Body of pancreas (tissue), 4 donors: ENCODE results near the gene RBM24. TPM values are rescaled to one million over a fixed set of nuclear protein-coding genes. Genes with fewer than 3 reads are reported as not detected.

Source experiments
- ATAC-seq: fragments of 150-250 bp; one replicate; pipeline ENCODE4 v1.9.1; 2016
- DNase-seq, 4 donors: peaks; one replicate each; pipeline ENCODE4 v3.0.0-alpha.2; 2019
- H3K27ac ChIP-seq, 4 donors: fragments of 200-600 bp; sonication (generic); 1 replicate in 3 of 4; 2 replicates in 1 of 4; pipeline versions ENCODE4 v1.5.1 to v1.6.1; 2016 to 2019; ENCODE audit warnings: mild to moderate bottlenecking in 1 of 4, mixed read lengths in 1 of 4, moderate library complexity in 1 of 4
- H3K27me3 ChIP-seq, 2 donors: fragments of 200-600 bp; sonication (generic); one replicate each; pipeline ENCODE4 v1.6.0; 2016; ENCODE audit warnings: mild to moderate bottlenecking in 1 of 2
- H3K36me3 ChIP-seq, 2 donors: fragments of 200-600 bp; sonication (generic); replicated peaks in 1 of 2; 2 replicates each; pipeline ENCODE4 v1.5.1; 2016; ENCODE audit warnings: low read depth in 2 of 2; ENCODE audit not compliant: insufficient read depth in 1 of 2
- H3K4me1 ChIP-seq: fragments of 200-600 bp; sonication (generic); one replicate; pipeline ENCODE4 v1.6.0; 2016
- H3K4me3 ChIP-seq, 2 donors: fragments of 200-600 bp; sonication (generic); 1 replicate in 1 of 2; 2 replicates in 1 of 2; pipeline ENCODE4 v1.5.1; 2016 to 2019
- H3K9me3 ChIP-seq, 3 donors: fragments of 200-600 bp; sonication (generic); 1 replicate in 2 of 3; 2 replicates in 1 of 3; pipeline ENCODE4 v1.5.1; 2016
- POLR2A ChIP-seq, 3 donors: fragments of 450-650 bp; IDR thresholded peaks; one replicate each; pipeline ENCODE4 v1.6.1; 2016; ENCODE audit warnings: antibody characterized with exemption in 3 of 3, mild to moderate bottlenecking in 2 of 3
- WGBS, 2 donors: methylation state at CpG; one replicate each; pipeline ENCODE4 v1.1.5; 2017; 5-methylcytosine and 5-hydroxymethylcytosine counted together
- intact Hi-C: fragments of 100-400 bp; cut with DNase I; formaldehyde crosslinking; loops from one replicate; pipeline ENCODE4 v1.15.1; 2023
- total RNA-seq, 2 donors: library from RNA; depleted of rRNA; stranded (reverse); fragments of >200 nt; gene quantifications; one replicate each; pipeline ENCODE4 v1.1.0, GENCODE V29; 2016
- TF ChIP-seq, protein P1 (sequence below), 7 experiments: fragments of 450-650 bp in 4 of 7; fragments of 200-600 bp in 3 of 7; sonication (generic) in 3 of 7; IDR thresholded peaks; one replicate each; pipeline ENCODE4 v1.5.1; 2016 to 2019; ENCODE audit warnings: antibody characterized with exemption in 7 of 7

The RBM24 gene
- total RNA-seq = 1 to 10 TPM in 1 of 2 donors, not detected in 1; 2.3 TPM

DNA sequence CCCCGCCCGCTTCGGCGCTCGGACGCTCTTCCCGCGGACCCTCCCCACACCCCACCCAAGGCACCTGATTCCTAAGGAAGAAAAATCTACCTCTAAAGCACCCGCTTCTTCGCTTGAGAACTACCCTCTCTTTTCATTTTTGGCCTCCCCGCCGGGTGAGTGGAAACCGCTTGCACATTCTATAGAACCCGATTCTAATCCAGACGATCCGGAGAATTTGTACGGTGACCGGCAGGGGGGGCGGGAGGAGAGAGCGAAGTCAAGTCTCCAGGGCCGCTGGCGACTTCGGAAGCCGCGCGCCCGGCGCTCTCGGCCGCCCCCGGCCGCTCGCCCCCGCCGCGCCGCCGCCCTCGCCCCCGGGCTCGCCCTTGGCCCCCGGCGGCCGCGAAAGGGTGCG is at the start of gene RBM24:
Gene RBM24, plus strand, starts transcription at position 262 of the 397 bp plus-strand sequence. CDS start 221 bp downstream, outside the sequence.
- WGBS, 2 donors = 1% methylated on average over 21 to 32 of the region's 46 CpGs
- Histone ChIP-seq H3K9me3 (no peaks in the 10 kb centered on the region), H3K36me3 (no peaks in the 10 kb centered on the region), H3K4me1 (peaks cover 6% of the 10 kb centered on the region), H3K27ac (no peak within 1 kb of the TSS), H3K27me3 (no peaks in the 10 kb centered on the region), H3K4me3 (peak within 1 kb of the TSS in 1 of 2 donors; percentile 42)
- no peak for TF ChIP-seq POLR2A (IDR thresholded peaks at IDR 0.05)
- TF ChIP-seq, protein P1, sequence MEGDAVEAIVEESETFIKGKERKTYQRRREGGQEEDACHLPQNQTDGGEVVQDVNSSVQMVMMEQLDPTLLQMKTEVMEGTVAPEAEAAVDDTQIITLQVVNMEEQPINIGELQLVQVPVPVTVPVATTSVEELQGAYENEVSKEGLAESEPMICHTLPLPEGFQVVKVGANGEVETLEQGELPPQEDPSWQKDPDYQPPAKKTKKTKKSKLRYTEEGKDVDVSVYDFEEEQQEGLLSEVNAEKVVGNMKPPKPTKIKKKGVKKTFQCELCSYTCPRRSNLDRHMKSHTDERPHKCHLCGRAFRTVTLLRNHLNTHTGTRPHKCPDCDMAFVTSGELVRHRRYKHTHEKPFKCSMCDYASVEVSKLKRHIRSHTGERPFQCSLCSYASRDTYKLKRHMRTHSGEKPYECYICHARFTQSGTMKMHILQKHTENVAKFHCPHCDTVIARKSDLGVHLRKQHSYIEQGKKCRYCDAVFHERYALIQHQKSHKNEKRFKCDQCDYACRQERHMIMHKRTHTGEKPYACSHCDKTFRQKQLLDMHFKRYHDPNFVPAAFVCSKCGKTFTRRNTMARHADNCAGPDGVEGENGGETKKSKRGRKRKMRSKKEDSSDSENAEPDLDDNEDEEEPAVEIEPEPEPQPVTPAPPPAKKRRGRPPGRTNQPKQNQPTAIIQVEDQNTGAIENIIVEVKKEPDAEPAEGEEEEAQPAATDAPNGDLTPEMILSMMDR (IDR thresholded peaks at IDR 0.05) = peak in 4 of 7 experiments; percentile 21 to 53 (median 42)
- ATAC-seq (peak; percentile 76), DNase-seq (peak; percentile 64 to 73 (median 70))
- intact Hi-C loops = no loop called here

DNA sequence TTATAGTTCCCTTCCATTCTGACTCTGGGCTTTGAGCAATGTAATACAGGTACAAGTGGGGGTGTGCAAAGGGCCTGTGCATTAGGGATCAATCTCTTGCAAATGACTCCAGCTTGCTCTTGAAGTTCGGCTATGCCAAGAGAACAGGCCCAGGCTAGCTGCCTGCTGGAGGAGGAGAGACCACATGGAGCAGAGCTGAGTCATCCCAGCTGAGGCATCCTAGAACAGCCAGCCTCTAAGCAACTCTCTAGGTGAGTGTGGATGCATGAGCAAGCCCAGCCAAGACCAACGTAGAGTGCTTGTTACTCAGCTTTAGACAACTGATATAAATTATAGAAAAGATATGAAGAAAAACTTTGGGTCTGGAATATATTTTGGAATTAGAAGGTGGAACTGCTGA is 47.6 kb upstream of the RBM24 start:
- TF ChIP-seq, protein P1 (IDR thresholded peaks at IDR 0.05) = no peak
- no peak for TF ChIP-seq POLR2A (IDR thresholded peaks at IDR 0.05)
- ATAC-seq (no peak), DNase-seq (no peak)
- Histone ChIP-seq H3K9me3 (no peaks in the 10 kb centered on the region), H3K4me1 (no peaks in the 10 kb centered on the region), H3K36me3 (no peaks in the 10 kb centered on the region), H3K4me3 (no peak overlapping the region), H3K27me3 (no peaks in the 10 kb centered on the region), H3K27ac (no peak overlapping the region)
- WGBS, 2 donors = 70 to 76% methylated on average over 2 of the region's 2 CpGs
- intact Hi-C loops = no loop called here

DNA sequence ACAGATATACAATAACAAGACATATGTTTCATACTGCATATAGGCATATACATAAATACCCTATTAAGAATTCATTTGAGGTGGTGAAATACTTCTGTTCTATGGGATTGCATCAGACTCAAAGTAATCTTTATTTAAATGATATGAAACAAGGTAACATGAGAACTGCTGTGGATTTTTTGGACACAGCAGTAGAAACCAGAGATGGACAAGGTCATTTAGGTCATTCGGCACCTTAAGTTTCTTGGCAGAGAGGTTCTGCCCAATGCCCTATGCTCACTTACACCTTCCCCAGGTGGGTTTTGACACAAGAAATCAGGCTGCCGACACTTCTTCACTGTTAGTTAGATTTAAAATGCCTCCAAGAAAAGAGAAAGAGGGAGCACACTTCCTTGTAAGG is 43.9 kb upstream of the RBM24 start:
- Histone ChIP-seq H3K27me3 (no peaks in the 10 kb centered on the region), H3K36me3 (no peaks in the 10 kb centered on the region), H3K4me3 (no peak overlapping the region), H3K27ac (no peak overlapping the region), H3K9me3 (peaks cover 0 to 4% (median 0%) of the 10 kb centered on the region in 3 donors), H3K4me1 (no peaks in the 10 kb centered on the region)
- 66 to 82% methylated on average over 2 of the region's 2 CpGs for WGBS, 2 donors
- intact Hi-C loops = no loop called here
- ATAC-seq = no peak
- TF ChIP-seq POLR2A (IDR thresholded peaks at IDR 0.05) = no peak
- TF ChIP-seq, protein P1 (IDR thresholded peaks at IDR 0.05) = no peak
- no peak for DNase-seq

DNA sequence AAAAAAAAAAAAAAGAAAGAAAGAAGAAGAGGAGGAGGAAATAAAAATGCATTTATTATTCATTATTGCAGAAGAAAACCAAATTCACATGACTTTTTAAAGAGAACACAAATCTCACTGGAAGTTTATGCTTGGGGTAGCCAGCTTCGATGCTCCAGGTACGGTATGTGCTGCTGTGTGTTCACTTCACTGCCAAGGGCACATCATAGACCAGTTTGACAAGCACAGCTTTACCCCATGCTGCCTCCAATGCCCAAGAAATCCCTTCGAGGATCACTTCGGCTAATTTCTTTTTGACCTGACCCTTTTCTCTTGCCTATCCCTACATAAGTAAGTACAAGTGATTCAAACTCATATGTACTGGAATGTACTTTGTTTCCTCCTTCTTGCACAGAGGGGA is 41.9 kb upstream of the RBM24 start:
- ATAC-seq = no peak
- Histone ChIP-seq H3K27ac (no peak overlapping the region), H3K4me1 (no peaks in the 10 kb centered on the region), H3K4me3 (no peak overlapping the region), H3K9me3 (peaks cover 0 to 4% (median 0%) of the 10 kb centered on the region in 3 donors), H3K36me3 (no peaks in the 10 kb centered on the region), H3K27me3 (no peaks in the 10 kb centered on the region)
- TF ChIP-seq POLR2A (IDR thresholded peaks at IDR 0.05) = no peak
- TF ChIP-seq, protein P1 (IDR thresholded peaks at IDR 0.05) = no peak
- 78 to 87% methylated on average over 4 of the region's 4 CpGs for WGBS, 2 donors
- DNase-seq = no peak
- intact Hi-C loops = no loop called here

DNA sequence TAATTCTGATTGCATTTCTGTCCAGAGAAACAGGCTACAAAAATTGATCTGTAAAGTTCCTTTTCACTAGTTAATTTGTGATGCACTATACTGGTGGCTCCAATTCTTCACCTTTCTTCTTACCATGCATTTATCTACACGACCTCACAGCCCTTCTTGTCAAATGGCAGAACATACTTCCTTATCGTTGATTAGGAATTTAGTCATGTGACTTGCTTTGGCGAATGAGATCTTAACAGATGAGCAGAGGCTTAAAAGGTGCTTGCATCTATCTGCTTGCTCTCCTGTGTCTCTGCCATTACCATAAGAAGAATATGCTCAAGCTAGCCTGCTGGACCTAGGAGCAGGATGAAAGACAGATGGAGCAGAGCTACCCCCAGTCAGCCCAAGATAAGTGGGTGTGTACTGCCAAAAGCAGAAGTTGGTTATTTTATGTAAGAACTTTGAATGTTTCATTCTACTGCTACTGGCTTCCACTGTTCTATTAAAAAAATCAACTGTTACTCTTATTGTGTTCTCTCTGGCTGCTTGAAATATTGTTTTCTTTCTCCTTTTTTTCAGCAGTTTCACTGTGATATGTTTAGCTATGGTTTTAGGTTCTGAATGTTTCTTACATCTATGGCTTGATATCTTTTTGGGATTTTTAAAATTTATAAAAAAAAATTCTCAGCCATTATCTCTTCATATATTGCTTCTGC is 40.2 kb upstream of the RBM24 start:
- ATAC-seq = no peak
- H3K27me3 ChIP-seq = no peaks in the 10 kb centered on the region
- no peaks in the 10 kb centered on the region for H3K4me1 ChIP-seq
- intact Hi-C loops = no loop called here
- DNase-seq = no peak
- TF ChIP-seq, protein P1 (IDR thresholded peaks at IDR 0.05) = no peak
- no peak for TF ChIP-seq POLR2A (IDR thresholded peaks at IDR 0.05)
- no peak overlapping the region for H3K4me3 ChIP-seq
- WGBS, 2 donors = 46 to 54% methylated on average over 3 of the region's 3 CpGs
- peaks cover 0 to 4% (median 0%) of the 10 kb centered on the region in 3 donors for H3K9me3 ChIP-seq
- no peak overlapping the region for H3K27ac ChIP-seq
- no peaks in the 10 kb centered on the region for H3K36me3 ChIP-seq
